UCSD-AML1 (cell line): ENCODE data around the gene ADA.

Source experiments
- DNase-seq: peaks from one replicate; lab custom pipeline; 2025; ENCODE audit not compliant: unreplicated experiment; lab: John Stamatoyannopoulos, UW

The ADA gene

GRCh38 chr20:44625361-44625760, 26.1 kb downstream of the ADA start:
- DNase-seq = no peak

DNA sequence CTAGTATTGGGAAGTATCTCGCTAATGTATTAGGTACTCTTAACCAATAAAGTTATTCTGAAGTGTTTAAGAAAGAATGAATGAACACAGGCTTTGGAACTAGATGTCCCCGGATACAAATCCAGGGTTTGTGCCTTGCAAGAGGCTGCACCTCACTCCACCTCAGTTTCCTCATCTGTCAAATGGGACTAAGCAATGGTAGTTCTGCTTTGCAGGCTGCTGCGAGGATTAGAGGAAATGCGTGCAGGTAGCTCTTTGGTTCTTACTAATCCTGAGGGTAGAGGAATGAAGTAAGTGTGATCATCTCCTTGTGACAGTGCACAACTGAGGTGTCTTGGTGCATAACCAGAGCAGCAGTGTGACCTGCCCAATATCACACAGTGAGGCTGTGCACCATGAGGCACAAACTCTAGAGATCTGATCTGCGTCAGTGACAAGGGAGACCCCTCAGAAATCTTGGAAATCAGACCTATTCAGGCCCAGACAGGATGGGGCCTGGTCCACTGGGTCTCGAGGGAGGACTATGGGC, 26.7 kb downstream of the ADA start:
- no peak for DNase-seq

DNA sequence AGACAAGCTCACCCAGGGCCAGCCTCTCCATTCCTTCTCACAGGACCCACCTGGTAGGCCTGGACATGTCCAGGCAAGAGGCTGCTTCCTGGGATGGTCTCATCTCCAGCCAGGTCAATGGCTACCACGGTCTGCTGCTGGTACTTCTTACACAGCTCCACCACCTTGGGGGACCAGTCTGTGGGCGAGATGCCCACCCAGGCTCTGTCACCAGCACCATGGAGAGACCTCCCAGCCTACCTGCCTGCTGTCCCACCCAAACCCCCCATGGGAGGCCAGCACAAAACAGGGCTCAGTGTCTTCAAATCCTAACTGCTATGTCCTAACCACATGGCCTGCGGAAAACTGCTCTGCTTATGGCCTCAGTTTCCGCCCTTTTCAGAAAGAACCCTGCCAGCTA, 27.3 kb downstream of the ADA start:
- no peak for DNase-seq

DNA sequence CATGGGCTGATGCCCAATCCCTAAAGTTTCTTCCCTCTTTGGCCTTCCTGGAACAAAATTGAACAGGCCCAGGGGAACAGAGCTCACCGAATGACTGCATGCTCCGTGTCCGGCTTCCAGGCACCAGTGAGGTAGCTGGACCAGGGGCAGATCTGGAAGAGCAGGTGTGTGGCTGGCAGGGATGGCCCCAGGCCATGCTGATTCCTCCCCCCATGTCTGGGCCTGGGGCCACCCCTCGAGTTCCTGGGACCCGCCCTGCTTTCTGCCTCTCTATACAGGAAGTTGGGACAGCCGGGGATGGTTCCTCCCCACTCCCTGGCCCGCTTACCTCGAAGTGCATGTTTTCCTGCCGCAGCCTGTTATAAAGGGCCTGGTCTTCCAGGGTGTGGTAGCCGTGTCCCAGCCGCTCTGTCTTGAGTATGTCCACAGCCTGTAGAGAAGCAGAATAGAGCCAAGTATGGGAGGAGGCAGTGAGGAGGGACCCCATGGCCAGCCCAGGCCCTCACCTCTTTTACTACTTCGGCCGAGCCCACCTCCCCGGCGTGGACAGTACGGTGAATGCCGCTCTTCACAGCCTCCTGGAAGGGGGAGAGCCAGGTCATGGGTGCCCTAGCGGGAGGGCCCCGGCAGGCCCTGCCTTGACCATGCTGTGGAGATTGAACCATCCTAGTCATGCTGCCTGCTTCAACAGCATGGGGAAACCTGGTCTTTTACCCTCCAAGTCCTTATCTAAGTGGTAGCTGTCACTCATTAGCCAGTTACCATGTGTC, 28.8 kb downstream of the ADA start:
- DNase-seq = no peak

GRCh38 chr20:44621939-44622338, 29.6 kb downstream of the ADA start:
- no peak for DNase-seq

- DNase-seq = no peak
Observed at GRCh38 chr20:44621325-44621724, 30.2 kb downstream of the ADA start.

GRCh38 chr20:44620030-44620429, 31.5 kb downstream of the ADA start:
- no peak for DNase-seq

DNA sequence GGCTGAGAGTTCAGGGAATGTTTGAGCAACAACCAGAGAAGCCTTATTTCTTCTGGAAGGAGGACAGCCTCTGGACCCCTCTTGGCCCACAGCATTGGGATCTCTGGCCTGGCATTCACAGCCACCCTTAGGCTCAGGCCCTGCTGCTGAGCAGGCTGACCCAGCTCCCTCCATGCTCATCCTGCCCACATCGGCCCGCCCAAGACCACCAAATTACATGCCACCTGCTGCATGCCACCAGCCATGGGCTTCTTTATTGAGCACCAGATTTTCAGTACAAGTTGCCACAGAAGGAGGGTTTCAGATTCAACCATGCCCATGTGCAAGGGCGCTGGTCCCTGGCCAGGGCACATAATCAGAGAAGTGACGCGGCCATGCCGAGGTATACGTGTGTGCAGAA, 32.2 kb downstream of the ADA start:
- no peak for DNase-seq

- no peak for DNase-seq
Observed at GRCh38 chr20:44618318-44618731, 33.2 kb downstream of the ADA start.

DNA sequence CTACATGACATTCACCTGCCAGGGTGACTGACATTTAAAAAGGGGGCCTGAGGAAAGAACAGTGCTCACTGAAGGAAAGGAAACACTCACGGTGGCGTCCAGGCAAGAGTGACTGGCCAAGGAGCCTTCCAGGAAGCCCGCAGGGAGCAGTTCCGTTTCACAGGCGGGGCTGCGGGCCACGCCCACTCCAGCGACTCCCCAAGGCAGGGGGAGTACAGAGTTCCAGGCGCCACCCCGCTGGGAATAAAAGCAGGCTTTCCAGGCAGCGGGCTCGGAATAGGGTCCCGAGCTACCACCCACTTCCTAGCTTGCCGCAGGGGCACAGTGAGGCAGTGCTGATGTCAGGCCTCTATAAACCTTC, 34.9 kb downstream of the ADA start:
- no peak for DNase-seq

DNA sequence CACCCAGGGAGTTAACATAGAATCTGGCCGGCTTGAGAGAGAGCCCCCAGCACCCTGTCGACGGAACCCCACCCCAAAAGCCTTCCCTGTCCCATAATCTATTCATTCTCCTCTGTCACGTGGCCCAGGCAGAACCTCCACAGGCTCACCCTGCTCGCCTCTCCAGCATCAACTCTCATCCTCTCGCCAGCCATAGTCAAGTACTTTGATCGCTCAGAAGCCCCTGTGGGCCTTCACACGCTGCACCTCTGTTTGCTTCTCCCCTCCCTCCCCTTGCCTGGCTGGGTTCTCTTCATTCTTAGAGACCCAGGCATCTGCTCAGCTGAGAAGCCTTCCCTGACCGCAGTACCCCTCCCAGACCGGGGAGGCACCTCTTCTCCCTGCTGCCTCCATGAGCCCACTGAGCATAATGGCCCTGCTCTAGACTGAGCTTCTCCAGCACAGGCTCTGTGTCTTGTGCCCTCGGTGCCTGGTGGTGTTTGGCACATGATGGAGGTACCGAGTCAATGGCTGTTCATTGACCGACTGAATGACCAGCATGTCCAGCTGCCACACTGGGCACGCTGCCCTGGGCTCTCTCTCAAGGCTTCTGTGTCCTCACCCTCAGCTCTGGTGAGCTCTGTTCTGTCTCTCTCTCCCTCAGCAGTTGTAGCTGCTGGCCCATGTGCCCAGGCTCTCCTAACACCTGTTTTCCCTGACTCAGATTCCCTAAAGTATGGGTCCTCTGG, 35.5 kb downstream of the ADA start:
- no peak for DNase-seq

- no peak for DNase-seq
Observed at GRCh38 chr20:44615169-44615791, 36.2 kb downstream of the ADA start.

- no peak for DNase-seq
Observed at GRCh38 chr20:44614525-44614924, 37.0 kb downstream of the ADA start.

- no peak for DNase-seq
Observed at GRCh38 chr20:44613575-44613974, 37.9 kb downstream of the ADA start.

- DNase-seq = no peak
Observed at GRCh38 chr20:44610313-44610962, 41.1 kb downstream of the ADA start.

DNA sequence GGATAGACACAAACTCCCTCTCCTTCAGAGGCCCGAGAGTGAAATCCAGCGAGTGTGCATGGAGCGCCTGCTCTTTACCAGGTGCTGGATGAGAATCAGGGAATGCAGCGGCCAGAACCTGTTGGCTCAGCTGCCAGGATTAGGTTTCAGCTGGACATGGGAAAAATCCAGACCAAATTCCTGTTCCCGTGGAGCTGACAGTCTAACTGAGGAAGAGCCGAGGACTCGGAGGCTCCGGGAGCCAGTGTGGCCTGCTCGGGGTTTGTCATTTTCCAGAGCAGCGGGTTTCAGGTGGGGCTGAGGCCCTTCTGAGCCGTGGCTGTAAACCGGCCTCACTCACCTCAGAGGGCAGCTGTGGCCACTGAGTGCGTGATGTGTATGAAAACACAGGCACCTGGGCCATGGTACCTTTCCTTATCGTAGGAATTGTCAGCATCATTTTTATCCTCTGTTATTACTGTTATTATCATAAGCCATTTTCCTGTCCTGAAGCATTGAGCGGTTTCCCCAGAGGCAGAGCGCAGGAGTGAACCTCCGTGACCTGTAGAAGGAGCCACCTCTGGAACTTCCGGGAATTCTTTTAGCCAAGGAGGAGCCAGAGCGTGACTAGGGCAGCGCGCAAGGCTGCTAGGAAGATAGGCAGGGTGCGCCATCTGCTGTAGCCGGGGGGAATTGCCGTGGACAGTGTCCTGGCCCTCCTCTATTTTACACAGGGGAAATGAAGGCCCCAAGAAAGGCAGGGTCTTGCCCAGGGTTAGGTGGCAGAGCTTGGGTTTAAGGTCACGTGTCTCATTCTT, 41.8 kb downstream of the ADA start:
- peak; percentile 85 for DNase-seq

DNA sequence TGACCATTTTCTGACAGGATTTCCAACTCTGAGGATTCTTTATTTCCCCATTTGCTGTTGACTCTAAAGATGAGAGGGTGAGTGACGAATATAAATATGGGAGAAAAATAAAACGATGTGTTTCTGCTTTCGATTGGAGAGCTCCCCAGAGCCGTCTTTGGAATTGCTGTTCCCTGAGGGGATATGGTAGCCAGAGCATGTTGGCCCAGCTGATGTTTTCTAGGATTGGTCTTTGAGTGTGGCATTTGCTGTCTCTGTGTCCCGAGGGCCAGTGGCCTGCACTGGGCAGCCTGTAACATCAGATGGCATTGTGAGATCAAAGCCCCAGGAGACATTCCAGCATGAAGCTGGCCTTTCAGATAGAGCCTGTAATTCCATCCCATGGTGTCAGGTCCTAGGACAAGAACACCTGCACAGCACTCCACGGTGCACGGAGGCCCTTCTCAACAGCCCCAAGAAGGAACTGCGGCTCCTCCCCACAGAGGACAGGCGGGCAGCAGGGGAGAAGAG, 42.4 kb downstream of the ADA start:
- DNase-seq = no peak

DNA sequence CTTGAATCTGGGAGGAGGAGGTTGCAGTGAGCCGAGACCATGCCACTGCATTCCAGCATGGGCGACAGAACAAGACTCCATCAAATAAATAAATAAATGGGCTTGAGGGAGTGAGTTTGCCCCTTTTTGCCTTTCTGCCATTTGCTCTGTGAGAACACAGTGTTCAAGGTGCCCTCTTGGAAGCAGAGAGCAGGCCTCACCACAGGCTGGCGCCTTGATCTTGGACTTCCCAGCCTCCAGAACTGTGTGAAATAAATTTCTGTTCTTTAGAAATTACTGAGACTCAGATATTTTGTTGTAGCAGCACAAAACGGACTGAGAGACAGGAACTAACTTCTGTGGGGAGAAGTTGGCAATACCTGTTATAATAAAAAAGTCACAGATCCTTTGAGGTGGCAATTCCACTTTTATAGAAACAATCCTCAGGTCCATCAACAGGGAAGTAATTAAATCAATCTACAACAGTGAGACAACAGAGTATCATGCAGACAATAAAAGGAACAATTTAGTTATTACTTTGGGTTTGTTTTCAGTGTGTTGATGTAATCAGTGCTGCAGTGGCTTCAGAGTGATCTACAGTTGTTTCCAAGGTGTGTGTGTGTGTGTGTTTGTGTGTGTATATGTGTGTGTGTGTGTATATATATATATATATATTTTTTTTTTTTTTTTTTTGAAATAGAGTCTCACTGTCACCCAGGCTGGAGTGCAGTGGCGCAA, 44.6 kb downstream of the ADA start:
- no peak for DNase-seq

DNA sequence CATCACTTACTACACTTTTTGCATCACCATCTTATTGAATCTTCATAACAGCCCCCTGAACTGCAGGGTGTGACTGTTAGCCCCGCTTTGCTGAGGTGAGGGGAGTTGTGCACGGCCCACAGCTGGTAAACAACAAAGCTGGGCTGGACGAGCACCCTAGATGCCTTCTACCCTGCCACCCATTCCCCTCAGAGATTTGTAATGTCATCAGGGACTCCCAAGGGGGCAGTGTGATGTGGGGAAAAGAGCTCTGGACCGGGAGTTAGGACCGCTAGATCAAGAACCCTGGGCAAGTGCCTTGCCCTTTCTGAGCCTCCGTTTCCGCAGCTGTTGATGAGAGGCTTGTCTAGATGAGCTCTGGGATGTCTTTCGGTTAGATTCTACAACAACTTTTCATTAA, 48.2 kb downstream of the ADA start:
- no peak for DNase-seq

DNA sequence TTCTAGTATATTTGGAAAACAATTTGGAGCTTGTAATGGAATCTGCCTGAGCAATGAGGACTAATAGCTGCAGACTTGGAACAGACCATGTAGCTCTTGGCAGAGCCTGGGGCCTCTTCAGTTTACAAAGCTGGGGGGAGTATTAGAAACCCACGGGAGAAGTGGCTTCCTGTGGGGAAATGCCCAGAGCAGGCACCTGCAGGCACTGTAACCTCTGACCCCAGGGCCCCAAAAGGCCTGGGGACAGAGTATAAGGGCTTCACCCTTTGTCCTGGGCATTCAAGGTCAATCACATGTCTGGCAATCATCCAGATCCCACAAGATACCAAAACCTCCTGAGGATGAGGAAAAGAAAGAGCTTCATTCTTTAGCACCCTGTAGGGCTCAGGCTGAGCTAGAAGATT, 49.7 kb downstream of the ADA start:
- no peak for DNase-seq
